ENCODE measurements around the gene NFIX.

Gene NFIX

DNA sequence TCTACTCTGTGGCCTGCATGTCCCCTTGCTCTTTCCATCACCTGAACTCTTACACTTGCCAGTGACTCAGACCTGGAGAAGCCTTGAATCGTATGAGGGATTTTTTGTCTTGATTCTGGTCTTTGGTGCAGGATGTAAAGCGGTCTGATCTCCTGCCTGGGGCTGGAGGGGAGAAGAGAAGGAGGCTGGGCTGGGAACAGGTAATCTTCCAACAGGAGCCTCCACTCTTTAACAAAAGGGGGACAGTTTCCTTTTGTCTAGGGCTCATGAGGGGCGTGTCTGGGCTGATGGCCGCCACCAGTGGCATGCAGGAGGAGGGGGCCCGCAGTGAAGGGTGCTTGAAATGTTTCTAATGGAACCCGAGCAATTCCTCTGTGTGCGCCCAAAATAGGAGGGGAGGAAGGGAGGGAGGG is 24.7 kb downstream of the NFIX start:
- DNase-seq (ENCODE audit: low read depth, low spot score): no peak

DNA sequence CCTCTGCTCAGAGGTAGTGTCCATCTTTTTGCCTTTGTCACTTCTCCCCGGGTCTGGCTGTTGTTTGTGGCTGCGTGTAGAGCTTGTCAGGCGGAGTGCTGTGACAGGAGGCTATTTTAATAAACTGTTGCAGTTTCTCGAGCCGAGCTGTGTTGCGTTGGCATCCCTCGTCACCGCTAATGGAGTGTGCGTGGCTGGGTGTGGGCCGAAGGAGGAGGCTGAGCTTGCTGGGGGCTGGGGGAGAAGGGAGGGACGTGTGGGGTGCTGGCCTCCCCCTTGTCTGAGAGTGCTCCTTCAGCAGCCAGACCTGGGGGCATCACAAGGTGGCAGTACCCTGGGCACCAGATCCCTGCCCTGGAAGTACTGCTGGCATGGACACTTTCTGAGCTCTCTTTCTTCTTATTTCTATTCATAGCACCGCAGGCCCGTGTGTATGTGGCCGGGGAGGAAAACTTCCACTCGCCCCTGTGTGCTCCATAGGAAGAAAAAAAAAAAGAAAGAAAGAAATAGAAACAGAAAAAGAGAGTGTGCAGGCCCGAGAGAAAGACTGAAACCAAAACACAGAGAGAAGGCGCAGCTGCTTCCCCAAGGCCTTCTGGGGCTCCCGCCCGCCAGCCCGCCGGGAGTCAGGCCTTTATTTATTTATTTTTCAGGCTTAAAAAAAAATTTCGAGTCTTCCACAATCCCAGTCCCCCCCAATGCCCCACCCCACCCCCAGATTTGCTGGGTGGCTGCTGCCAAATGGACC is 27.0 kb downstream of the NFIX start:
- no peak for DNase-seq (ENCODE audit: low read depth, low spot score)

DNA sequence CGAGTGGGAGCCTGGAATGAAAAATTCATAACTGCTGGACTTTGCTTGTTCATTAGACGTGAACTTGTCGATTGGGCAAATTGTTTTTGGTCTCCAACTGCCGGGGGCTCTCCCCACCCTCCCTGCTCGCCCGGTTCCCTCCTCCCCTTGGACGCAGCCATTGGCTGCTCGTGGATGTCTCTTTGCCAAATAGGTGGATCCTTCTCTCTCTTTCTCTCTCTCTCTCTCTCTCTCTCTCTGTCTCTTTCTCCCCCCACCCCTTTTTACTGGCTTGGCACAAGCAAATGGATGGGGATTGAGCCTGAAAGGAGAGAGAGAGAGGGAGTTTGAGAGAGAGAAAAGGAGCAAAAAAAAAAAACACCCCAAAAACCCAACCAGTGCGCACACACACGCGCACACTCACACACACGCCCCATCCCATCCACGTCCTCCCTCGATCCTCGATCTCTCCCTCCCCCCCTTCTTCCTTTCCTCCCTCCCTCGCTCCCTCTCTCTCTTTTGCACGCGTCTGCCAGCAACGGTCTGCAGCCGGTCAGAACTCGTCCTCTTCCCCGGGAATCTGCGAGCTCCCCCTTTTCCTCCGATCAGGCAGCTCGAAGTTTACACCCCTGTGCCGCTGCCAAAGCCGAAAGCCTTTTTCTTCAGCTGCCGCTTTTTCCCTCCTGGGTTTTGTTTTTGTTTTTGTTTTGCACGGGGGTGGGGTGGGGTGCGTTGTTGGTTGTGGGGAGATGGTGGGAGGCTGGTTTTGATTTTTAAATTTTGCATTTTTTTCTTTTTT is 27.8 kb downstream of the NFIX start:
- DNase-seq (ENCODE audit: low read depth, low spot score): no peak

DNA sequence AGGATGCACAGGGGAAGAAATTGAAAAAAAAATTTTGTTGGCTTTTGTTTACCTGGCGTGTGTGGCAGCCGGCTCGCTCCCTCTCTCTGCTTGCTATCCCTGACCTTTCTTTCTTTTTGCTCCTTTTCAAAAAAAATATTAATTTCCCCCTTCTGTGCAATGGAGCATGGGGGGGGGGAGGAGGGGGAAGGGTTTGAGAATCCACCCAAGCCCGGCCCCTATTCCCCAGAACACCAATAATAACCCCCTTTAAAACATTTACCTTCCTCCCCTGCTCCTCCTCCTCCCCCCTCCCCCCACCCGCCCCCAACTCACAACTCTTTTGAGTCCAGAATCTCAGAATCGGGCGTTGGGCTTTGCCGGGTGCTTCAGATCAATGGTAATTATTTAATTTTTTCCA is 28.4 kb downstream of the NFIX start:
- no peak for DNase-seq (ENCODE audit: low read depth, low spot score)

DNA sequence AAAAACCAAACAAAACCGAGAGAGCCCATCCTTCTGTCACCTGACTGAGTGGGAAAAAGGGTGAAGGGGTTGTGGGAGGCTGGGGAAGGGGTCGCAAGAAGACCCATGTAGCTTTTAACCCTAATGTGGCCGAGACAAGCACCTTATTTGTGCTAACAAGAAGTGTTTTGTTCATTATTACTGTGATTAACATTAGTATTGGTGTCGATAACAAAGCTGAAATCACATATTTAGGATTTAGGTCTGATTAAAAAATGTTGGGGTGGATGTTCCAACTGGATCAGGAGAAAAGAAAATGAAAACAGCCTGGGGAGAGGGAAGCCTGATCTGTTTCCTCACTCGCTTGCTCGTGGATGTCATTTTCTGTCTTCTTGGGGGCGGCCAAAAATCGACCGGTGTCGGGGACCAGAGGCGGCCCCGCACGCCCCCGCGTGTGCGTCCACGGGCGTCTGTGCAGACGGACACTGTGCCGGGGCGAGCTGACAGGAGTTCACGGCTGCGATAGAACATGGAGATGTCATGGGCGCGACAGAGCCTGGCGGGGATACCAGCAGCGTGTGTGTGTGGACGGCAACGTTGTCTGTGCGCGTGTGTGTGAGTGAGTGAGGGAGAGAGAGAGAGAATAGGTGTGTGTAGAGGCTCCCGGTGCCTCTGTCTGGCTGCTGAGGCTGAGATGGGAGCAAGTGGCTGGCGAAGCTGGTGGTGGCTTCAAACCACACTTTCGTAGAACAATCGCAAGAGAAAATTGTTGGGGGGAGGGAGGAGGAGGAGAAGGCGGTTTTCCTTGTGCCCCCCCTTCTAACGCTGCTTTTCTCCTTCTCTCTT is 29.1 kb downstream of the NFIX start:
- DNase-seq (ENCODE audit: low read depth, low spot score): no peak

DNA sequence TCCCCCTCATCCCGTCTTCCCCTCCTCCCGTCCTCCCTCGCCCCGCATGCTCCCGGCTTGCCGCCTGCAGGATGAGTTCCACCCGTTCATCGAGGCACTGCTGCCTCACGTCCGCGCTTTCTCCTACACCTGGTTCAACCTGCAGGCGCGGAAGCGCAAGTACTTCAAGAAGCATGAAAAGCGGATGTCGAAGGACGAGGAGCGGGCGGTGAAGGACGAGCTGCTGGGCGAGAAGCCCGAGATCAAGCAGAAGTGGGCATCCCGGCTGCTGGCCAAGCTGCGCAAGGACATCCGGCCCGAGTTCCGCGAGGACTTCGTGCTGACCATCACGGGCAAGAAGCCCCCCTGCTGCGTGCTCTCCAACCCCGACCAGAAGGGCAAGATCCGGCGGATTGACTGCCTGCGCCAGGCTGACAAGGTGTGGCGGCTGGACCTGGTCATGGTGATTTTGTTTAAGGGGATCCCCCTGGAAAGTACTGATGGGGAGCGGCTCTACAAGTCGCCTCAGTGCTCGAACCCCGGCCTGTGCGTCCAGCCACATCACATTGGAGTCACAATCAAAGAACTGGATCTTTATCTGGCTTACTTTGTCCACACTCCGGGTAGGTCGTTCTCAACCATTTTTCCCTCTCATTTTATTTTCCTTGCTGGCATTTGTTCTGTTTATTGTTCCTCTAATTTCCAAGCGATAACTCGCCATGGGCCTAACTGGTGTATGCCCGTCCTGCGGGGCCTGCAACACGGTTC is 29.8 kb downstream of the NFIX start:
- no peak for DNase-seq (ENCODE audit: low read depth, low spot score)

DNA sequence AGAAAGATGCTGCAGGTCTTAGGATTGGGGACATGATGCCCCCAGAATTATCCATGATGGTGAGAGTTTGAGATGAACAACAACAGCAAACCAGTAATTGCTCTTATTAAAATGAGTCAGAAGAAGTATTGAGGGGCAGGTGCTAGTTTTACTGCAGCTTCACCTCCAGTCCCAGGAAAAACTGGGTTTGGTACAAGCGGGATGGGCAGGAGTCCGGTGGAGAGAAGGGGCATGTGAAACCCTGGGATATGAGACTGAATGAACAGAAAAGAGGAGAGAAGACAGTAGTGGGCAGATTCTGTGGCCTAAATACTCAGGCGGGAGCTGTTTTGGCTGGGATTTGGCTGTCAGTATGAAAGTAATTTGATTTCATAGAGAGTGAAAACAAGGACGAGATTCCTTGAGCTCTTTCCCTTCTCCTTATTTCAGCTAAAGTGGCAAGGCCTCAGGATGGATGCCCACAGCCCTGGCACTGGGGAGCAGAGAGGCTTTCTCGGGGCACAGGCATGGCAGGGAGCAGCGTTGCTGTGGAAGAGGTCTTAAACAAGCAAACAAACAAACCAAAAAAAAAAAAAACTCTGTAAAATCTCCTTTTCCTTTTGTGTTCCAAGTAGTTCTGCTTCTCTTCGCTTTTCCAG is 30.7 kb downstream of the NFIX start:
- DNase-seq (ENCODE audit: low read depth, low spot score): no peak

DNA sequence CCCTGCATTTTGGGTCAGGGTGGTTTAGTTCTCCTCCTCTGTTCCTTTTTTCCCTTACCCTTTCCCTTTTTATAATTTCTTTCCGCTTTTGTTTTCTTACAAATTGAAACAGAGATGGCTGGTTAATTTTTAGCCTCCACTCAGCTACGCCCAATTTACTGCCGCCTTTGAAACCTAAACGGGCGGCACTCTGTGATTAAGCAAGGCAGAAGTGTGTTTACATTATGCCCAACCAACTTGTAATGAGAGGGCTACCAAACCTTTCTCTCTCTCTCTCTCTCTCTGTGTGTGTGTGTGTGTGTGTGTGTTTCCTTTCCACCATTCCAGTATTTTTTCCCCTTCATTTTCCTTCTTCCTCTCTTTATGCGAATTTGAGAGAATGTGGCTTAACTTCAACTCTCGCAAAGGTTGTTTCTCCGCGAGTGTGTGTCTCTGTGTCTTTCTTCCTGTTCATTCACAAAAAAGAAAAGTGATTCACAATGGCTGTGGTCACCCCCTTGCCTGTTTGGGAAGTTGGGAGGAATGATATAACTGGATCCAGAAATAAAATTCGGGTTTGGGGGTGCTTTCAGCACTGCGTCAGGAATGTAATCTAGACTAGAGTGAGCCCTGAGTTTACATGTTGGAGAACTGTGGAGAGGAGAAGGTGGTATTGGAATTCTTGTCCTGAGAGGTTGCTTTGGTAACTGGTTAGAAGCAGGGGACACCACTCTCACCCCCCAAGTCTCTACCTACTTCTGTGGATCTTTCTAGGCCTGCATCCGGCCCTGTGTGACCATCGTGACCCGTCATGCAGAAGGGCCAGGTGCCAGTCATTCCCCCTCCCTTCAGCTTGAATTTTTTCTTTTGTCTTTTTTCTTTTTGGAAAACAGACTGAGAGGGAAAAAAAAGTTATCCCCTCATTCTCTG is 31.4 kb downstream of the NFIX start:
- DNase-seq (ENCODE audit: low read depth, low spot score): no peak

DNA sequence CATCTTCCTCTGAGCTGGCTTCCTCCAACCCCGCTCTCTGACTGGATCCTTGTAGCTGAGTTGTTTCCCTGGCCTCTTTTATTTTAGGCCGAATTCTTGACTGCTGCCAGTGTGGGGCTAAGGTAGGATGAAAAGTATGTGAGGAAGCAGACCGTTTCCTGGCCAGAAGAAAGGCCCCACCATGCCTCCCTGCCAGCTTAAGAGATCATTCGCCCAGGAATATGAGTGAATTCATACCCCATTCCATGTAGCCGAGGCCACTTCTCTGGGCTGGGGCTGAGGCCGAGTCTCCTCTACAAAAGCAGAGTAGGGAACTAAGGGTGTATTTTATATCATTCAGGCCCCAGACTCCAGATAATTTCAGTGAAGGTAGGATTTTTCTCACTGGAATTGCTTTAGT is 32.3 kb downstream of the NFIX start:
- no peak for DNase-seq (ENCODE audit: low read depth, low spot score)

DNA sequence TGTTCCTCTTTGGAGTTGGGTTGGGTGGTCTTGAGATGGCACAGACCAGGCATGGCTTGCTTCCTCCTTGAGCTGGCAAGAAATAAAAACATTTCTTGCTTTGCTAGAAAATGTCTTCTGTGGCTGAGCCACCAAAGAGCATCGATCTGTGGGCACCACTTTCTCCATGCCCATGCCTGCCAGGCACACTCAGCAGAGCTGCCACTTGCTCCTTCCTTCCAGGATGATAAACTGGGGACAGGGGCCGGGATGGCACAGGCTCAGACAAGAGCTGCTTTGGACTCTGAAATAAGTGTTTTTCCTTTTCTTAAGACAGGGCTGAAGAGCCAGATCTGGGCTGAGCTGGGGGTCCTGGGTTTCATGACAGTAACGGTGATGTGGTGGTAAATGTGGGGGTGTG is 32.8 kb downstream of the NFIX start:
- no peak for DNase-seq (ENCODE audit: low read depth, low spot score)

DNA sequence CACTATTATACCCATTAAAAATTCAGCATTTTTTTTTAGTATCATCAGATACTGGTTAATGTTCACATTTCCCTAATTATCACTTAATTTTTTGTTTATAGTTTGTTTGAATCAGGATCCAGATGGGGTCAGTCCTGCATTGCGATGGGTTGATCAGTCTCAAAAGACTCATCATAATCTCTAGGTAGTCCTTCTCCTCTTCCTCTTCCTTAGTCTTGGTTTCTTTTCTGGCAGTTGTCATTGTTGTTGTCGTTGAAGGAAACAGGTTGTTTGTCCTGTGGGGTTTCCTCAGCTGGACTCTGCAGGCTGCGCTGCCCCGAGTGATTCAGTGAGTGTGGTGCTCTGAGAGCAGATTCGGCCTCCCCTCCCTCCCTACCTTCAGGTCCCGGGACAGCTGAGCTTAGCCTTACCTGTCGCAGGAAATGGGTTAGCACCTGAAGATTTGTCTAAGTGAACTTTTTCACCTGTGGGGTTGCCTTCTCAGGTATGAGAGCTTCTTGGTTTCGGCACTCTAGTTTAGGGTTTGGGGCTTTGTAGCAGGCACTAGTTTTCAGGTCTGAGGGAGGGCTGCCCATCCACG is 34.1 kb downstream of the NFIX start:
- DNase-seq (ENCODE audit: low read depth, low spot score): no peak

DNA sequence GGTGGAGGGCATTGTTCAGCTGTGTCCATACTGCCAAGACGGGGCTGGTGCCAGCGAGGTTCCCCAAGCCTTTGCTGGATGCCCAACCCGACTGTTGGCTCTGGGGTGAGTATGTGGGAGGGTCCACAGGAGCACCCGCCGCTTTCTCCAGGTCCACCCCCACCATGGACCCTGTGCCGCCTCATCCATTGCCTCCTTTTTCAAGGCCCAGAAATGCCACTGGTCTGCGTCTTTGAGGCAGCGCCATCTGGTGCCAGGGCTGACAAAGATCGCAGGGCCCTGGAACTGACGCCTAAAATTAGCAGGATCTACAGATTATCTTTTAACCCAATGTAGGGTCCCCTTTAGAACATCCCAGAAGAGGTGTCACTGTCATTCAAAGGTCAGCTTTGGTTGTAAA is 34.6 kb downstream of the NFIX start:
- no peak for DNase-seq (ENCODE audit: low read depth, low spot score)

DNA sequence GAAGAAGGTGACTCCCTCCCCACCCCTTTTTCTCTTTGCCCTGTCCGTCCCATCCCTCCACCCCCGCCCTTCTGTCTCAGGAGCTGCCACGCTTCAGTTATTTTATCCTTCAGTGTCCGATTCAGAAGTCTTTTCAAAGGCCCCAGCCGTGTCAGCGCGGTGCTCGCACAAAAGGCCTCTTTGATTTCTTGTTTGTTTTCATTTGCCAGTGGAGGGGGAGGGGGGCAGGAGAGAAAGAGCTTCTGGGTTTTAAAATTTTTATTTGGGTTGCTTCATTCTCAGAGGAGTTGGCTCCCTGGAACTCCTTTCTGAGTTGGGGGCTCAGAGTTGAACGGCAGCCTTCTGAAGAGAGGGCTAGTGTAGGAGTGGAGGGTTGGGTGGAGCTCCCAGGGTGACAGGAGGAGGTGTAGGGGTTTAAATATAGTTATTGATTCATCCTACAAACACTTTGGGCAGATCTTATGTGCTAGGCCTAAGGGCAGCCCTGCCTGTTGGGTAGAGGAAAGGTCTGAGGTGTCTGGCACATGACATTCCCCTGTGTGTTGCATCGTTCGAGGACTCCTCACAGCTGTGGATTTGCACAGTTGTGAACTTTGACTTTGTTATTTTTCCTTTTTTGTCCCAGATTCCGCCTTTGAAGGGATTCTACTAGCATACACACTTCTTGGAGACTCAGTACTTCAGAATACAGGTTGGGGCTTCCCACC is 36.8 kb downstream of the NFIX start:
- no peak for DNase-seq (ENCODE audit: low read depth, low spot score)

DNA sequence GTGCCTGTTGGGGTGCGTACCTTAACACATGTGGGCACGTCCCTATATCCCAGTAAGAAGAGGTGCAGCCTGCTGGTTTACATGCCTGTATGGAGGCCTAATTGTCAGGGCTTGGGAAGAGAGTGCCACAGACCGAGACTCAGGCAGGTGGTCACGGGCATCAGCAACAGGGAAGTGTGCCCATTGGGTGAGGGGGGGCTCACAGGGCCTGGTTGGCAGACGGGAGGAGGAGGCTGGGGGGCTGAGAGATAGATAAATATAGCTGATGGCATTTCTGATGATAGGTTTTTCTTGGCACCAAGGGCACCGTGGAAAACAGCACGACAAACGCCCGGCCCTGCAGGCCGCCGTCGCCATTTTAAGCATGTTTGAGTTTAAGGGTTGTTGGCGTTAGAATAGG is 37.6 kb downstream of the NFIX start:
- no peak for DNase-seq (ENCODE audit: low read depth, low spot score)

DNA sequence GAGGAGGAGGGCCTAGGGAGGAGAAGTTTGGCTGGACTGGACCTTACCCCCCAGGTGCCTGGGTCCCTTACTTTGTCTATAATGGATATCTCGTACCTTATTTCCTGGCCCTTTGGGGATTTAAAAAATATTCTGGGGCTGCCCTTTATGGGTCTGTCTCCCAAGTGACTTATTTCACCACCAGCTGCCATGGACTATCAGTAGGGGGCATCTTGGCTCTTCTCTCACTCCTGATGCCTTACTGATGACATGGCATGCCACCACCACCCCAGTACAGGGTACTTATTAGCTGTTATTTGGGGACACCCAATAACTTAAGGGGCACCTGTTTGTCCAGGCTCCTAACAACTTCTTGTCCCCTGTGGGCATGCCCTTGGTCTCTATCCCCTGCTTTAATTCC is 38.0 kb downstream of the NFIX start:
- DNase-seq (ENCODE audit: low read depth, low spot score): no peak

DNA sequence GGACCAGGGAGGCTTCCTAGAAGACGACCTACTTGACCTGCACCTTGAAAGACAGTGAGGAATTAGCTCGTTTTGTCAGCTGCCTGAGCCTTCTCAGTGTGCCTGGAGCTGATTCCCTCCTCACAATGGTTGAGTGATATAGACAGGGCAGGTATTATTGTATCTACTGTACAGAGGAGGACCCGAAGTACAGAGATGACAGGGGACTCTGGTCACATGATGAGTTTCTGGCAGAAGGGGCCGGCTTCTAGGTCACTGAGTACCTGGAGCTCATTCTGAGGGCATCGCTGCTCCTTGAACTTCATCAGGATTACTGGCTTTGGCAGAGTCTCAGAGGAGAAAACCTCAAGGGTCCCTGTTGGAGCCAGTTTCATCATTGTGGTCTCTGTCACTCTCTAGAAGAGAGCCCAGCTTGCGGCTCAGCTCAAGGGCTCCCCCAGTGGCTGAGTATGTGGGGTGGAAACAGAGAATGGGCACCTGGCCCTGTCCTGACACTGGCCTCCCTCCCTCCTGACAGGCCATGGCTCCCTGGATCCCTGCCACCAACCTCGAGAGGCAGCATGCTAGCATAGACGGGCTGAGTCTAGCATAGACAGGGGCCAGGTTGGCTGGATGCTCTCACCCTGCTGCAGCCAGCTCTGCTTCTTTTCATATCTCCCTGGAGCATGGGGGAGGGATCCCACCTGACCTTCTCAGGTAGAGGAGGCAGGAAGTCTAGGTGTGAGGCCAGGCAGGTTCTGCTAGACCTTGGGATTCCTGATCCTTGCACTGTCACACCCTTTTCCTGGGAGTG is 38.7 kb downstream of the NFIX start:
- DNase-seq (ENCODE audit: low read depth, low spot score): no peak

DNA sequence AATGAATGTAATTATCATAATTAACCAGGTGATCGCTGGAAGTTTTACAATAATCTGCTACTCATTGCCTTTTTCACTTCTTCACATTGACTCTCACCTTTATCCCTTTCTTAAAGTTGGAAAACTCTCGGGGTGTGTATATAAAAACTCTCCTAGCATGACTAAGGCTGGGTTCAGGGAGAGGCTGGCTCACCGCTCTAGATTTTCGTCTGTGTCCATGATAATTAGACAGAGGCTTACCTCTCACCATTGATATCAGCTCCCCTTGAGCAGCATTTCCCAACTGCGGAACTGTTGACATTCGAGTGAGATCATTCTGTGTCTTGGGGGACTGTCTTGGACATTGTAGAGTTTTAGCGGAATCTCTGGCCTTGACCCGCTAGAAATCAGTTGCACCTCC is 39.4 kb downstream of the NFIX start:
- no peak for DNase-seq (ENCODE audit: low read depth, low spot score)

DNA sequence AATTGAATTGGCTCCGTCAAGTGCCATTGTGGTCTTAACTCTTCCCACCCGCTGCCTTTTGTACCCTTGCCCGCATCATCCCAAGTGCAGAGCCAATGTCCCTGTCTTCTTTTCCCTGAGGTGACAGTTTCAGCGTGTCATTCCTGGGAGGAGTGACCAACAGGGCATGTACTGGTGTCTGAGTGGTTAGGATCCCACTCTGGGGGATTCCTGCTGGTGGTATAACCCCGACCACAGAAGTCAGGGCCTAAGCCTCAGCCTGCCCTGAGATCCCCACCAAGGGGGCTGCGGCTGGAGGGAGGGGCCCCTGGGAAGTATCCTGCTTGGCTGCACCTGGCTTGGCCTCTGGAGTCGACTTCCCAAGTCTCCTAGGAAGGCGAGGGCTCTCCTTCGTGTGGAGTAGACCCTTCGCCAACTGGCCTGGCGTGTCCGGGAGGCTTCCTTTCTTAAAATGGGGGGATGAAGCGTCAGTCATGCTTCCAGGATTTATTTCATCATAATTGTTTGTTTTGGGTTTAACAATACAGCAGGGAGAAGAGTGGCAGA is 40.6 kb downstream of the NFIX start:
- DNase-seq (ENCODE audit: low read depth, low spot score): no peak
